ENCODE data around the gene EFCAB14. TPM values are rescaled to one million over a fixed set of nuclear protein-coding genes. Genes with fewer than 3 reads are reported as not detected.

The EFCAB14 gene
- total RNA-seq, 1 experiment from 2014 or later = 86.8 TPM

- in situ Hi-C loops (cut with HindIII; ENCODE audit: low pct_unique_long_range_greater_than_20kb, low sequenced_read_pairs) = no loop called here
- no peaks in the 10 kb centered on the region for H3K9me3 ChIP-seq (ENCODE audit: control insufficient read depth, insufficient read depth, low read depth, low read length)
- no peaks in the 10 kb centered on the region for H3K27me3 ChIP-seq (ENCODE audit: control insufficient read depth, insufficient read depth, low read length)
- CTCF ChIA-PET = no interaction called here
- no peak overlapping the region for H3K27ac ChIP-seq (ENCODE audit: low read length)
- no peak overlapping the region for H3K4me3 ChIP-seq (ENCODE audit: low read depth in 2 of 2, low read length in 2 of 2)
- no peak for DNase-seq (ENCODE audit: low read depth, low spot score)
- intact Hi-C loops (cut with micrococcal nuclease; ENCODE audit: unreplicated experiment) = no loop called here
- peaks cover 39% of the 10 kb centered on the region for H3K36me3 ChIP-seq (ENCODE audit: control insufficient read depth, insufficient read depth, low read length)
- ATAC-seq = no peak
- no peaks in the 10 kb centered on the region for H3K4me1 ChIP-seq (ENCODE audit: control insufficient read depth, insufficient read depth, low read length)
- POLR2A ChIA-PET = no interaction called here
- no TSS peak for BruUV-seq (replicated peaks)
- TF ChIP-seq POLR2AphosphoS5 (IDR thresholded peaks at IDR 0.05; ENCODE audit: low read depth, low read length) = no peak
- no peak for TF ChIP-seq CTCF (IDR thresholded peaks at IDR 0.05)
- TF ChIP-seq REST (IDR thresholded peaks at IDR 0.05; ENCODE audit: insufficient read depth in 1 of 2, low read depth in 2 of 2, low read length in 1 of 2) = no peak
These were observed 37.4 kb downstream of the EFCAB14 start for GRCh38 chr1:46681333-46682034.

GRCh38 chr1:46679789-46680573 is 38.9 kb downstream of the EFCAB14 start:
- Histone ChIP-seq H3K27me3 (ENCODE audit: control insufficient read depth, insufficient read depth, low read length) (no peaks in the 10 kb centered on the region), H3K36me3 (ENCODE audit: control insufficient read depth, insufficient read depth, low read length) (peaks cover 30% of the 10 kb centered on the region), H3K9me3 (ENCODE audit: control insufficient read depth, insufficient read depth, low read depth, low read length) (no peaks in the 10 kb centered on the region), H3K27ac (ENCODE audit: low read length) (no peak overlapping the region), H3K4me1 (ENCODE audit: control insufficient read depth, insufficient read depth, low read length) (no peaks in the 10 kb centered on the region), H3K4me3 (ENCODE audit: low read depth in 2 of 2, low read length in 2 of 2) (no peak overlapping the region)
- CTCF ChIA-PET = no interaction called here
- TF ChIP-seq SIN3A (IDR thresholded peaks at IDR 0.05; ENCODE audit: borderline replicate concordance, insufficient read depth, low read depth, low read length) = no peak
- POLR2A ChIA-PET = no interaction called here
- DNase-seq (ENCODE audit: low read depth, low spot score) = no peak
- BruUV-seq (replicated peaks) = no TSS peak
- no peak for ATAC-seq
- in situ Hi-C loops (cut with HindIII; ENCODE audit: low pct_unique_long_range_greater_than_20kb, low sequenced_read_pairs) = no loop called here
- intact Hi-C loops (cut with micrococcal nuclease; ENCODE audit: unreplicated experiment) = no loop called here

- ChIA-PET CTCF (no interaction called here), POLR2A (no interaction called here)
- DNase-seq (ENCODE audit: low read depth, low spot score) (no peak), ATAC-seq (no peak)
- Histone ChIP-seq H3K36me3 (ENCODE audit: control insufficient read depth, insufficient read depth, low read length) (peaks cover 26% of the 10 kb centered on the region), H3K27me3 (ENCODE audit: control insufficient read depth, insufficient read depth, low read length) (no peaks in the 10 kb centered on the region), H3K9me3 (ENCODE audit: control insufficient read depth, insufficient read depth, low read depth, low read length) (no peaks in the 10 kb centered on the region), H3K27ac (ENCODE audit: low read length) (no peak overlapping the region), H3K4me3 (ENCODE audit: low read depth in 2 of 2, low read length in 2 of 2) (no peak overlapping the region), H3K4me1 (ENCODE audit: control insufficient read depth, insufficient read depth, low read length) (no peaks in the 10 kb centered on the region)
- in situ Hi-C loops (cut with HindIII; ENCODE audit: low pct_unique_long_range_greater_than_20kb, low sequenced_read_pairs) (no loop called here), intact Hi-C loops (cut with micrococcal nuclease; ENCODE audit: unreplicated experiment) (no loop called here)
- TF ChIP-seq REST (IDR thresholded peaks at IDR 0.05; ENCODE audit: insufficient read depth in 1 of 2, low read depth in 2 of 2, low read length in 1 of 2) = no peak
- TF ChIP-seq SIN3A (IDR thresholded peaks at IDR 0.05; ENCODE audit: borderline replicate concordance, insufficient read depth, low read depth, low read length) = no peak
- no peak for TF ChIP-seq POLR2AphosphoS5 (IDR thresholded peaks at IDR 0.05; ENCODE audit: low read depth, low read length)
- no peak for TF ChIP-seq TCF7L2 (IDR thresholded peaks at IDR 0.05; ENCODE audit: low read depth, low read length)
- TF ChIP-seq CTCF (IDR thresholded peaks at IDR 0.05) = no peak
- BruUV-seq (replicated peaks) = no TSS peak
These were observed 41.6 kb downstream of the EFCAB14 start for GRCh38 chr1:46677339-46677738.

Data from Panc1 (cell line).